DND-41 (cell line): ENCODE results near the gene MRPL1.

Source experiments
- EZH2 ChIP-seq: IDR thresholded peaks from 3 replicates; pipeline ENCODE4 v1.6.1; 2012; ENCODE audit warnings: borderline replicate concordance, low read depth, mild to moderate bottlenecking, moderate library complexity, low read length, inconsistent platforms; ENCODE audit not compliant: severe bottlenecking
- TF ChIP-seq, protein P1 (sequence below): IDR thresholded peaks from 2 replicates; pipeline ENCODE4 v1.5.1; 2012; ENCODE audit warnings: borderline replicate concordance, low read length, moderate library complexity, mild to moderate bottlenecking; ENCODE audit not compliant: poor library complexity, severe bottlenecking; ENCODE audit errors: extremely low read depth

DNA sequence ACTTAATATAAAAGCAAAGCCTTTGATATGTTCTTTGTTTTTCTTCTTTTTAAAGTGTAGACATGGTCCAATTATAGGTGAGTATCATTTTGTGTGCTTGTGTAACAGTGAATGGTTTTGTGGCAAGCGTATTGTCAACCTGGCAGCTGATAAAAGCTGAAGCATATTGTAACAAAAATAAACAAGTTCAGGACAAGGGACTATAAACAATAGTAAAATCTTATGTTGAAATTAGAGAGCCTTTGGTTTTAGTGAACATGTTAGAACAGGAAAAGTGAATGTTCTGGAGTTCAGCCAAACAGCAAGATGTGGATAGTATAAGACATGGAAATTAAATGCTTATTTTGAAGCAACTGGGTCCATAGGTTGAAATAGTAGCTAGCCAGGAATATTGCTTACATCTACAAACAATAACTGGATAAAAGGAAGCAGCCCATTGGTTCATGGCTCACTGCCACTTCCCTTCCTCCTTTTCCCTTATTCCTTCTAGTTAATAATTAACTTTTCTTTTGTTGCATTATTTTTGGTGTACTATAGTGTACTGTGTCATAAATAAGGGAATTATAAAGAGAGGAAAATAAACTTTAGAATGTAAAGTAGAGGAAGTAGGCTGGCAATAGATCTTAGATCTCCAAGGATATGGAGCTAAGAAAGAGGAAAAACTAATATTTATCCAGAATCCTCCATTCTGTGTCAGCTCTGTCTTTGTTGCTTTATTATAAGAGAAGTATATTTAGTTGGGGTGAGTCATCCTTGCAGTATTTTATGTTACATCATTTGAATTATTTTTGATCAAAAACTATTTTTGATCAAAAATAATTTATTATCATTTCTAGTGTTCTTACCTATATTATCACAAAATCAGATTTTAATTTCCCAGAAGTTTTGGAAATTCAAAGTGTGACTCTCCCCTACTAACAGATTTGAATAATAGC lies 65.6 kb downstream of the MRPL1 start:
- TF ChIP-seq, protein P1, sequence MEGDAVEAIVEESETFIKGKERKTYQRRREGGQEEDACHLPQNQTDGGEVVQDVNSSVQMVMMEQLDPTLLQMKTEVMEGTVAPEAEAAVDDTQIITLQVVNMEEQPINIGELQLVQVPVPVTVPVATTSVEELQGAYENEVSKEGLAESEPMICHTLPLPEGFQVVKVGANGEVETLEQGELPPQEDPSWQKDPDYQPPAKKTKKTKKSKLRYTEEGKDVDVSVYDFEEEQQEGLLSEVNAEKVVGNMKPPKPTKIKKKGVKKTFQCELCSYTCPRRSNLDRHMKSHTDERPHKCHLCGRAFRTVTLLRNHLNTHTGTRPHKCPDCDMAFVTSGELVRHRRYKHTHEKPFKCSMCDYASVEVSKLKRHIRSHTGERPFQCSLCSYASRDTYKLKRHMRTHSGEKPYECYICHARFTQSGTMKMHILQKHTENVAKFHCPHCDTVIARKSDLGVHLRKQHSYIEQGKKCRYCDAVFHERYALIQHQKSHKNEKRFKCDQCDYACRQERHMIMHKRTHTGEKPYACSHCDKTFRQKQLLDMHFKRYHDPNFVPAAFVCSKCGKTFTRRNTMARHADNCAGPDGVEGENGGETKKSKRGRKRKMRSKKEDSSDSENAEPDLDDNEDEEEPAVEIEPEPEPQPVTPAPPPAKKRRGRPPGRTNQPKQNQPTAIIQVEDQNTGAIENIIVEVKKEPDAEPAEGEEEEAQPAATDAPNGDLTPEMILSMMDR: no peak
- TF ChIP-seq EZH2: no peak
